NCI-H2196 (cell line): Measurements from ENCODE around the gene ETS1.

Source experiments
- DNase-seq: peaks from one replicate; lab custom pipeline; 2025; ENCODE audit not compliant: unreplicated experiment; lab: John Stamatoyannopoulos, UW

The ETS1 gene

GRCh38 chr11:128587415-128587814 lies at the start of gene ETS1:
TSS of gene ETS1 (minus strand) at chr11:128587558. CDS start at chr11:128573130, 14,428 bp downstream.
- DNase-seq: peak; percentile 8

- DNase-seq: no peak
Measured at GRCh38 chr11:128634395-128634794, 47.0 kb upstream of the ETS1 start.

GRCh38 chr11:128633384-128633965 lies 46.1 kb upstream of the ETS1 start:
- DNase-seq: no peak

GRCh38 chr11:128632141-128632791 lies 44.9 kb upstream of the ETS1 start:
- DNase-seq: peak; percentile 21

GRCh38 chr11:128630367-128631230 lies 43.2 kb upstream of the ETS1 start:
- DNase-seq: peak; percentile 79

- DNase-seq: no peak
Measured at GRCh38 chr11:128629516-128630106, 42.3 kb upstream of the ETS1 start.

GRCh38 chr11:128628686-128629085 lies 41.3 kb upstream of the ETS1 start:
- DNase-seq: no peak

GRCh38 chr11:128628325-128628673 lies 40.9 kb upstream of the ETS1 start:
- DNase-seq: no peak

GRCh38 chr11:128627666-128628324 lies 40.4 kb upstream of the ETS1 start:
- DNase-seq: no peak

GRCh38 chr11:128626913-128627665 lies 39.7 kb upstream of the ETS1 start:
- no peak for DNase-seq

- DNase-seq: peak; percentile 34
Measured at GRCh38 chr11:128625746-128626145, 38.4 kb upstream of the ETS1 start.

- no peak for DNase-seq
Measured at GRCh38 chr11:128625326-128625725, 38.0 kb upstream of the ETS1 start.

- peak; percentile 39 for DNase-seq
Measured at GRCh38 chr11:128624269-128625175, 37.2 kb upstream of the ETS1 start.

- no peak for DNase-seq
Measured at GRCh38 chr11:128623091-128623490, 35.7 kb upstream of the ETS1 start.

GRCh38 chr11:128621601-128622501 lies 34.5 kb upstream of the ETS1 start:
- DNase-seq: no peak

- DNase-seq: no peak
Measured at GRCh38 chr11:128620309-128621100, 33.1 kb upstream of the ETS1 start.

- no peak for DNase-seq
Measured at GRCh38 chr11:128619540-128620308, 32.4 kb upstream of the ETS1 start.
